ENCODE data around the gene PARD3B.

DNA sequence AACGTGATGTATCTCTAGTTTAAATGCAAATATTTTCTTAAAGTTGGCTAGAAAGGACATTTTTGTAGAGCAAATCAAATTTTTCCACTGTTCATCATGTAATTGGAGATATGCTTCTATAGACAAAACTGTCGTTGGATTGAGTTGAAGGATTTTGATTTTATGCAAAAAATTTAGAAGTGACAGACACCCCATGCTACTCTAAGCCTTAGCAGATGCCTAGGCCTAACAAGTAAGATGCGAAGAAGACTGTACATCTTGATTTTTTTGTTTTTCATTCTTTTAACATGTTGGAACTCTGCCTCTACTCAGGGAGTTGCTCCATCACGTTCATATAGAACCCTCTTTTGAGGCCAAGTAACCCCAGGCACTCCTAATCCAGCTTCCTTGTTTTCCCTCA, 331.0 kb downstream of the PARD3B start:
- TF ChIP-seq, protein P1, sequence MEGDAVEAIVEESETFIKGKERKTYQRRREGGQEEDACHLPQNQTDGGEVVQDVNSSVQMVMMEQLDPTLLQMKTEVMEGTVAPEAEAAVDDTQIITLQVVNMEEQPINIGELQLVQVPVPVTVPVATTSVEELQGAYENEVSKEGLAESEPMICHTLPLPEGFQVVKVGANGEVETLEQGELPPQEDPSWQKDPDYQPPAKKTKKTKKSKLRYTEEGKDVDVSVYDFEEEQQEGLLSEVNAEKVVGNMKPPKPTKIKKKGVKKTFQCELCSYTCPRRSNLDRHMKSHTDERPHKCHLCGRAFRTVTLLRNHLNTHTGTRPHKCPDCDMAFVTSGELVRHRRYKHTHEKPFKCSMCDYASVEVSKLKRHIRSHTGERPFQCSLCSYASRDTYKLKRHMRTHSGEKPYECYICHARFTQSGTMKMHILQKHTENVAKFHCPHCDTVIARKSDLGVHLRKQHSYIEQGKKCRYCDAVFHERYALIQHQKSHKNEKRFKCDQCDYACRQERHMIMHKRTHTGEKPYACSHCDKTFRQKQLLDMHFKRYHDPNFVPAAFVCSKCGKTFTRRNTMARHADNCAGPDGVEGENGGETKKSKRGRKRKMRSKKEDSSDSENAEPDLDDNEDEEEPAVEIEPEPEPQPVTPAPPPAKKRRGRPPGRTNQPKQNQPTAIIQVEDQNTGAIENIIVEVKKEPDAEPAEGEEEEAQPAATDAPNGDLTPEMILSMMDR (IDR thresholded peaks at IDR 0.05) = no peak
- TF ChIP-seq POLR2A (IDR thresholded peaks at IDR 0.05) = no peak
